Omental fat pad (tissue), 4 donors: Measurements from ENCODE around the gene PLAAT1. TPM values are rescaled to one million over a fixed set of nuclear protein-coding genes. Genes with fewer than 3 reads are reported as not detected.

ENCODE experiments used
- ATAC-seq: fragments of 150-250 bp; one replicate; pipeline ENCODE4 v1.9.1; 2016; ENCODE audit warnings: mild to moderate bottlenecking, moderate library complexity; ENCODE audit not compliant: low FRiP score
- DNase-seq: peaks from one replicate; pipeline ENCODE4 v3.0.0-alpha.2; 2019; ENCODE audit warnings: low spot score
- total RNA-seq, 4 donors: library from RNA; depleted of rRNA; stranded (reverse); fragments of >200 nt; gene quantifications; one replicate each; pipeline ENCODE4 v1.1.0, GENCODE V29; 2016
- TF ChIP-seq, protein P1 (sequence below), 3 donors: fragments of 450-650 bp; IDR thresholded peaks; one replicate each; pipeline ENCODE4 v1.5.1; 2016 to 2017; ENCODE audit warnings: antibody characterized with exemption in 3 of 3, mild to moderate bottlenecking in 3 of 3, moderate library complexity in 2 of 3

The PLAAT1 gene
- total RNA-seq, 4 donors from 2014 or later = 0.56 TPM; not detected in 3

DNA sequence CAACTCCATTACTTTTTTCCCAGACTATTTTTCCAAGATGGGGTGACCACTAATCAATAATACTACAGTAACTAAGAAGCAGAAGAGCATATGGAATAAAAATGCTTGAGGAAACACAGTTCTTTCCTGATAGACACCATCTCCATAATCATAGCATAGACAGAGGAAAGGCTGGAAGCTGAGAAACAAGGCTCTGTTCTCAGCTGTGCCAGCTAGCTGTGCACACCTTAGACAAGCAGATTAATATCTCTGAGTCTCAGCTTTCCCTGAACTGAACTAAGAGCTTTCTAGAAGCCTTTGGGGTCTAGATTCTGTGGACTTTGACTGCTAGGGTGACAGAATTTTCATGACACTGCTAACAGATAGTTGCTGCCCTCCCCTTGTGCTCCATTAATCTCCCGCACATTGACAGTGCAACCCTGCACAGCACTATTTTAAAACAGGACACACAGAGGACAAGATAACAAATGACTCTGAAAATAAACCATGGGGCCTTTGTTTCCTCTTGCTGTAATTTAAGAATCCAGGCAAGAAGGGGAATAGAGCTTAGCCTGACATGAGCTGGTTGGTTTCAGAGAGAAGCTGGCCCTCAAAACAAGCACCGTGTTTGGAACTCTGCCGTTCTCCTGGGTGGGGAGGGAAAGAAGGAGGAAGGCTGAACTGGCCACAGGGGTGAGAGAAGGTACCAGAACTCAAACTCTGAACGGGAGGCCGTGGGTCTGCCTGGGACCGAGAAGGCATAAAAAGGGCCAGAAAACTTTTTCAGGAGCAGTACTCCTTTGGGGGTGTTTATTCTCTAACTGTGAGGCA lies 70.1 kb downstream of the PLAAT1 start:
- DNase-seq (no peak), ATAC-seq (no peak)
- TF ChIP-seq, protein P1, sequence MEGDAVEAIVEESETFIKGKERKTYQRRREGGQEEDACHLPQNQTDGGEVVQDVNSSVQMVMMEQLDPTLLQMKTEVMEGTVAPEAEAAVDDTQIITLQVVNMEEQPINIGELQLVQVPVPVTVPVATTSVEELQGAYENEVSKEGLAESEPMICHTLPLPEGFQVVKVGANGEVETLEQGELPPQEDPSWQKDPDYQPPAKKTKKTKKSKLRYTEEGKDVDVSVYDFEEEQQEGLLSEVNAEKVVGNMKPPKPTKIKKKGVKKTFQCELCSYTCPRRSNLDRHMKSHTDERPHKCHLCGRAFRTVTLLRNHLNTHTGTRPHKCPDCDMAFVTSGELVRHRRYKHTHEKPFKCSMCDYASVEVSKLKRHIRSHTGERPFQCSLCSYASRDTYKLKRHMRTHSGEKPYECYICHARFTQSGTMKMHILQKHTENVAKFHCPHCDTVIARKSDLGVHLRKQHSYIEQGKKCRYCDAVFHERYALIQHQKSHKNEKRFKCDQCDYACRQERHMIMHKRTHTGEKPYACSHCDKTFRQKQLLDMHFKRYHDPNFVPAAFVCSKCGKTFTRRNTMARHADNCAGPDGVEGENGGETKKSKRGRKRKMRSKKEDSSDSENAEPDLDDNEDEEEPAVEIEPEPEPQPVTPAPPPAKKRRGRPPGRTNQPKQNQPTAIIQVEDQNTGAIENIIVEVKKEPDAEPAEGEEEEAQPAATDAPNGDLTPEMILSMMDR (IDR thresholded peaks at IDR 0.05) = no peak

DNA sequence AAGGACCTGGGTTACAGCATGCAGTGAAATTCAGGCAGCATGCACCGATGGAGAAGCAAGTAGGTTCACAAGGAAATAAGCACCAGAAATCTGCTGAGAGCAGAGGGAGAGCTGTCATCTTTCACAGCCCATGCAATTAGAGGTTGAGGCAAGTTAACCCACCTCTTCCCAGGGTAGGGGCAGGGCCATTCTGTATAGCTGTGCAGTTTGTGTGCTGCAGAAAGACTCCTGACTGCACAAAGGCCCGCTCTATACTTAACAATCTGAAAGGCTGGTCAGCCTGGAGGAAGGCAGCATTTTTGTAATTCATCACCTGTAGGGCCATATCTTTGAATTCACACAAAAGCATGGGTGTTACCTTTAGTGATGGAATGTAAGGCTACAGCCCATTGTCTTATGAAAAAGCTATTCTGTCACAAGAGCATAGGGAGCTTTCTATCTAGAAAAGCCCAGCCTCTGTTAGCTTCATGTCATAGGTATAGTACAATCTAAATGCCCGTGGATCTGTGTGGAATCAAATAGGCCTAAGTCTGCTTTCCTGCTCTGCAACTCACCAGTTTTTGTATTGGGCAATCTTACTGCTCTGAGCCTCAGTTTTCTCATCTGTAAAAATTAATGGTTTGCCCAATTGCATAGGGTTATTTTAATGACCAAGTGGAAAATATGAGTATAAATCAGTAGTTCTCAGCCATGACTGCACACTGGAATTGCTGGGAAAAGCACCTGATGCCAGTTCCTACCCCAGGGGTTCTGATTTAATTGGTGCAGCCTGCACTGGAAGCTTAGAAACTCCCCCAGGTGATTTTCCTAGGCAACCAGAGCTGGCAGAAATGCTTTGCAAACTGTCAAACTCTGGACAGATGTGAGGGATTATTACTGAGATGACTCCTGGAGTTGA lies 72.3 kb downstream of the PLAAT1 start:
- DNase-seq (no peak), ATAC-seq (no peak)
- TF ChIP-seq, protein P1 (IDR thresholded peaks at IDR 0.05) = no peak

DNA sequence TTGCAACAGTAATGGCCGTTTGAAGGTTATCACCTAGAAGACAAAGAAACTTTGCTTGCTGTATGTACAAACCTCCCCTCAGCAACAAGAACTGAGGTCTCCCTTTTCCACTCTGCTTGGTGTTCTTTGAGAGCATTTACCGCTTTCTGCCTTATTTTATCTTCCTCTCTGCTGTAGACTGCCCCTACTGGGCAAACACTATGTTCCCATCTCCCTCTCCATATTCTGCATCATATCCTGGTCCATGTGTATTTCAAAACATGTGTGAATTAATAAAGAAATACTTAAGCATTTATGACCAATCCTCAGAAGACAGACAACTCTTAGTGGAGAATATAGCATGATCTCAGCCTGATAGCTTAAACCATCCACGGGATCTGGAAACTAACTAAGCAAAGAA lies 73.1 kb downstream of the PLAAT1 start:
- ATAC-seq = no peak
- TF ChIP-seq, protein P1 (IDR thresholded peaks at IDR 0.05) = no peak
- DNase-seq = no peak

DNA sequence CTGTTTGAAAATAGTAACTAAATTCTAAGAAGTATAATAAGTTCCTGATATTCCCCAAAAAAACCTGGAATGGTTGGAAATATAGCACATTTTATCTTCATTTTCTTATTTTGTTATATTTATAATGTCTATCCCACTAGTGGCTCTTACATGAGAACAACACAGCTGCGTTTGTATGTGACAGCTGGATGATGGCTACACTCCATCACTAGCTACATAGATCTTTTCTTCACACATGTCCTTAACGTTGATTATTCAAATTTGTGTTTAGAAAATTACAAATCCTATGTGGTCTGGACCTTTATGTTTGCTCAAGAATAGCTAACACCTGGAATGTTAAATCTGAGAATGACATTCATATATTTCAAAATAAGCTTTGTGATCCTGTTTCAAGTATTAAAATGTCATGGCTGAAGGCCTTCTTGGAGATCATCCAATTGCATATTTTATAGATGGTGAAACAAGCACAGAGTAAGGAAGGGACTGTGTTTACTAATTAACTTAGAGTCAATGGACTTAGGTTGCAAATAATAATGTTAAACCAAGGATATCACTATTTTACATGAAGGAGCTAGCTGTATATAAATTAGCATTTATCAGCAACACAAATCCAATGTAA lies 76.8 kb downstream of the PLAAT1 start:
- TF ChIP-seq, protein P1 (IDR thresholded peaks at IDR 0.05) = no peak
- no peak for DNase-seq
- no peak for ATAC-seq

Other genes with a start within 250 kb of the PLAAT1 start
- not detected for gene ATP13A5, start 137.5 kb downstream of the PLAAT1 start, total RNA-seq